ENCODE results near the gene C19orf44.
"Not testable (repeated sequence)": the region's sequence is repeated elsewhere in the genome, so short reads cannot be mapped to it uniquely, and the experiment has no call there.

C19orf44 gene

GRCh38 chr19:16530540-16531379 lies 34.6 kb downstream of the C19orf44 start:
- FAIRE-seq (no peak), DNase-seq (ENCODE audit: insufficient read length, low spot score) (no peak)

GRCh38 chr19:16531380-16531669 lies 35.1 kb downstream of the C19orf44 start:
- no peak for FAIRE-seq
- DNase-seq (ENCODE audit: insufficient read length, low spot score): no peak

- FAIRE-seq (no peak), DNase-seq (ENCODE audit: insufficient read length, low spot score) (no peak)
Observed at GRCh38 chr19:16532440-16533234, 36.4 kb downstream of the C19orf44 start.

- FAIRE-seq: no peak
- no peak for DNase-seq (ENCODE audit: insufficient read length, low spot score)
Observed at GRCh38 chr19:16535381-16535780, 39.2 kb downstream of the C19orf44 start.

- DNase-seq (ENCODE audit: insufficient read length, low spot score): no peak
- FAIRE-seq: no peak
Observed at GRCh38 chr19:16536130-16536529, 39.9 kb downstream of the C19orf44 start.

GRCh38 chr19:16537111-16537510 lies 40.9 kb downstream of the C19orf44 start:
- no peak for DNase-seq (ENCODE audit: insufficient read length, low spot score)
- no peak for FAIRE-seq

GRCh38 chr19:16540948-16541347 lies 44.8 kb downstream of the C19orf44 start:
- no peak for DNase-seq (ENCODE audit: insufficient read length, low spot score)
- FAIRE-seq: no peak

- no peak for FAIRE-seq
- no peak for DNase-seq (ENCODE audit: insufficient read length, low spot score)
Observed at GRCh38 chr19:16541526-16542044, 45.4 kb downstream of the C19orf44 start.

- peak; percentile 59 for FAIRE-seq
- peak; percentile 94 for DNase-seq (ENCODE audit: insufficient read length, low spot score)
Observed at GRCh38 chr19:16542045-16542909, 46.1 kb downstream of the C19orf44 start, which contains the start of gene CHERP. Gene CHERP, minus strand, starts transcription at chr19:16542437. Its CDS starts 59 bp downstream, at chr19:16542378.

- FAIRE-seq: no peak
- no peak for DNase-seq (ENCODE audit: insufficient read length, low spot score)
Observed at GRCh38 chr19:16542910-16543472, 46.8 kb downstream of the C19orf44 start.

GRCh38 chr19:16543734-16544133 lies 47.5 kb downstream of the C19orf44 start:
- DNase-seq (ENCODE audit: insufficient read length, low spot score); FAIRE-seq: not testable (repeated sequence)

GRCh38 chr19:16544473-16545231 lies 48.5 kb downstream of the C19orf44 start:
- DNase-seq (ENCODE audit: insufficient read length, low spot score) (no peak), FAIRE-seq (no peak)

GRCh38 chr19:16548956-16549355 lies 52.8 kb downstream of the C19orf44 start:
- FAIRE-seq (no peak), DNase-seq (ENCODE audit: insufficient read length, low spot score) (no peak)

GRCh38 chr19:16551902-16552301 lies 55.7 kb downstream of the C19orf44 start:
- FAIRE-seq; DNase-seq (ENCODE audit: insufficient read length, low spot score): not testable (repeated sequence)

GRCh38 chr19:16554776-16555175 lies 58.6 kb downstream of the C19orf44 start:
- DNase-seq (ENCODE audit: insufficient read length, low spot score): no peak
- FAIRE-seq: no peak

GRCh38 chr19:16559780-16560276 lies 63.6 kb downstream of the C19orf44 start:
- DNase-seq (ENCODE audit: insufficient read length, low spot score): no peak
- FAIRE-seq: no peak

GRCh38 chr19:16561382-16561781 lies 65.2 kb downstream of the C19orf44 start:
- DNase-seq (ENCODE audit: insufficient read length, low spot score) (no peak), FAIRE-seq (no peak)

- FAIRE-seq (no peak), DNase-seq (ENCODE audit: insufficient read length, low spot score) (no peak)
Observed at GRCh38 chr19:16562608-16563025, 66.4 kb downstream of the C19orf44 start.

GRCh38 chr19:16564842-16565241 lies 68.6 kb downstream of the C19orf44 start:
- FAIRE-seq: no peak
- no peak for DNase-seq (ENCODE audit: insufficient read length, low spot score)
